ENCODE measurements around the gene ARFGAP1. TPM values are rescaled to one million over a fixed set of nuclear protein-coding genes. Genes with fewer than 3 reads are reported as not detected.

Gene ARFGAP1
- polyA plus RNA-seq, 1 experiment, result 76.5 TPM

- TF ChIP-seq CTCF (IDR thresholded peaks at IDR 0.05; ENCODE audit: insufficient read depth, low read depth, low read length), result no peak
- no peak overlapping the region for H3K4me3 ChIP-seq (ENCODE audit: low read depth, low read length)
- DNase-seq (ENCODE audit: low read depth), result no peak
- no peaks in the 10 kb centered on the region for H3K36me3 ChIP-seq (ENCODE audit: control insufficient read depth, insufficient read depth, low read length)
- ChIA-PET CTCF (interaction anchor here (1.0 to 2.0 kb wide), 4 partner anchors 21 to 54 kb away, joined by 3 to 5 read pairs (median 3); no protein-coding TSS in a partner anchor), POLR2A (no interaction called here)
- H3K27me3 ChIP-seq (ENCODE audit: control insufficient read depth, insufficient read depth, low read length), result peaks cover 58% of the 10 kb centered on the region
Measured at GRCh38 chr20:63255931-63256704, 16.5 kb upstream of the ARFGAP1 start.

GRCh38 chr20:63256954-63257353, 15.7 kb upstream of the ARFGAP1 start:
- POLR2A ChIA-PET, result no interaction called here
- Histone ChIP-seq H3K36me3 (ENCODE audit: control insufficient read depth, insufficient read depth, low read length) (no peaks in the 10 kb centered on the region), H3K4me3 (ENCODE audit: low read depth, low read length) (no peak overlapping the region), H3K27me3 (ENCODE audit: control insufficient read depth, insufficient read depth, low read length) (peaks cover 66% of the 10 kb centered on the region)
- DNase-seq (ENCODE audit: low read depth), result no peak
- CTCF ChIA-PET, result interaction anchor here (1.0 to 2.0 kb wide), 3 partner anchors 22 to 53 kb away, joined by 3 to 5 read pairs (median 3); no protein-coding TSS in a partner anchor
- no peak for TF ChIP-seq CTCF (IDR thresholded peaks at IDR 0.05; ENCODE audit: insufficient read depth, low read depth, low read length)

- DNase-seq (ENCODE audit: low read depth), result no peak
- POLR2A ChIA-PET, result no interaction called here
- Histone ChIP-seq H3K27me3 (ENCODE audit: control insufficient read depth, insufficient read depth, low read length) (peaks cover 66% of the 10 kb centered on the region), H3K36me3 (ENCODE audit: control insufficient read depth, insufficient read depth, low read length) (no peaks in the 10 kb centered on the region), H3K4me3 (ENCODE audit: low read depth, low read length) (no peak overlapping the region)
- CTCF ChIA-PET, result no interaction called here
- no peak for TF ChIP-seq CTCF (IDR thresholded peaks at IDR 0.05; ENCODE audit: insufficient read depth, low read depth, low read length)
Measured at GRCh38 chr20:63257629-63258028, 15.0 kb upstream of the ARFGAP1 start.

- no peak for TF ChIP-seq CTCF (IDR thresholded peaks at IDR 0.05; ENCODE audit: insufficient read depth, low read depth, low read length)
- Histone ChIP-seq H3K4me3 (ENCODE audit: low read depth, low read length) (no peak overlapping the region), H3K36me3 (ENCODE audit: control insufficient read depth, insufficient read depth, low read length) (no peaks in the 10 kb centered on the region), H3K27me3 (ENCODE audit: control insufficient read depth, insufficient read depth, low read length) (peaks cover 63% of the 10 kb centered on the region)
- ChIA-PET CTCF (interaction anchor here (1.1 to 2.6 kb wide), 3 partner anchors 26 to 75 kb away, joined by 3 to 14 read pairs (median 5); no protein-coding TSS in a partner anchor), POLR2A (no interaction called here)
- DNase-seq (ENCODE audit: low read depth), result no peak
Measured at GRCh38 chr20:63258781-63259180, 13.8 kb upstream of the ARFGAP1 start.

GRCh38 chr20:63259734-63260460, 12.7 kb upstream of the ARFGAP1 start:
- no peak for TF ChIP-seq CTCF (IDR thresholded peaks at IDR 0.05; ENCODE audit: insufficient read depth, low read depth, low read length)
- POLR2A ChIA-PET, result no interaction called here
- DNase-seq (ENCODE audit: low read depth), result no peak
- CTCF ChIA-PET, result interaction anchor here (0.7 to 2.6 kb wide), 4 partner anchors 9 to 76 kb away, joined by 3 to 14 read pairs (median 4); no protein-coding TSS in a partner anchor
- Histone ChIP-seq H3K36me3 (ENCODE audit: control insufficient read depth, insufficient read depth, low read length) (no peaks in the 10 kb centered on the region), H3K4me3 (ENCODE audit: low read depth, low read length) (no peak overlapping the region), H3K27me3 (ENCODE audit: control insufficient read depth, insufficient read depth, low read length) (peaks cover 66% of the 10 kb centered on the region)

All from BJ (cell line).